Muscle of leg (tissue), 16 donors: ENCODE results near the gene PLA2G6. TPM values are rescaled to one million over a fixed set of nuclear protein-coding genes. Genes with fewer than 3 reads are reported as not detected.
A peak's percentile ranks its signal among the peaks of the same experiment; 100 is the strongest.

Experiments used
- DNase-seq: peaks from one replicate; pipeline ENCODE4 v3.0.0; 2013
- H3K27ac ChIP-seq: one replicate; pipeline ENCODE4 v1.5.1; 2013; ENCODE audit warnings: mild to moderate bottlenecking, low read length, control low read depth
- H3K27me3 ChIP-seq: one replicate; pipeline ENCODE4 v1.6.1; 2013; ENCODE audit warnings: low read length; ENCODE audit not compliant: control insufficient read depth, insufficient read depth
- H3K36me3 ChIP-seq: one replicate; pipeline ENCODE4 v1.6.1; 2013; ENCODE audit warnings: low read length; ENCODE audit not compliant: control insufficient read depth, insufficient read depth
- H3K4me1 ChIP-seq: one replicate; pipeline ENCODE4 v1.6.1; 2013; ENCODE audit warnings: low read length; ENCODE audit not compliant: control insufficient read depth, insufficient read depth
- H3K4me3 ChIP-seq: one replicate; pipeline ENCODE4 v1.5.1; 2013; ENCODE audit warnings: low read length, control low read depth
- H3K9me3 ChIP-seq: replicated peaks from 2 replicates; pipeline ENCODE4 v1.6.1; 2013; ENCODE audit warnings: low read depth, low read length; ENCODE audit not compliant: control insufficient read depth
- WGBS: methylation state at CpG from one replicate; pipeline ENCODE4 v1.1.5; 2013; ENCODE audit warnings: missing lambda C conversion rate; ENCODE audit not compliant: insufficient coverage; 5-methylcytosine and 5-hydroxymethylcytosine counted together
- long read RNA-seq, 11 donors: transcript quantifications; one replicate each; lab custom pipeline, GENCODE V29; 2026
- polyA plus RNA-seq, 8 donors: library from polyadenylated mRNA; unstranded; fragments of 120-200 nt; gene quantifications; one replicate each; pipeline versions ENCODE4 v1.2.1 to v1.2.3, GENCODE V29; 2013; ENCODE audit warnings: inconsistent platforms in 1 of 8, low replicate concordance in 1 of 8; ENCODE audit not compliant: insufficient read length in 8 of 8, insufficient read depth in 1 of 8
- total RNA-seq: library from RNA; stranded (reverse); fragments of 120-200 nt; gene quantifications from one replicate; pipeline ENCODE4 v1.2.4, GENCODE V29; 2013

PLA2G6 gene, protein sequence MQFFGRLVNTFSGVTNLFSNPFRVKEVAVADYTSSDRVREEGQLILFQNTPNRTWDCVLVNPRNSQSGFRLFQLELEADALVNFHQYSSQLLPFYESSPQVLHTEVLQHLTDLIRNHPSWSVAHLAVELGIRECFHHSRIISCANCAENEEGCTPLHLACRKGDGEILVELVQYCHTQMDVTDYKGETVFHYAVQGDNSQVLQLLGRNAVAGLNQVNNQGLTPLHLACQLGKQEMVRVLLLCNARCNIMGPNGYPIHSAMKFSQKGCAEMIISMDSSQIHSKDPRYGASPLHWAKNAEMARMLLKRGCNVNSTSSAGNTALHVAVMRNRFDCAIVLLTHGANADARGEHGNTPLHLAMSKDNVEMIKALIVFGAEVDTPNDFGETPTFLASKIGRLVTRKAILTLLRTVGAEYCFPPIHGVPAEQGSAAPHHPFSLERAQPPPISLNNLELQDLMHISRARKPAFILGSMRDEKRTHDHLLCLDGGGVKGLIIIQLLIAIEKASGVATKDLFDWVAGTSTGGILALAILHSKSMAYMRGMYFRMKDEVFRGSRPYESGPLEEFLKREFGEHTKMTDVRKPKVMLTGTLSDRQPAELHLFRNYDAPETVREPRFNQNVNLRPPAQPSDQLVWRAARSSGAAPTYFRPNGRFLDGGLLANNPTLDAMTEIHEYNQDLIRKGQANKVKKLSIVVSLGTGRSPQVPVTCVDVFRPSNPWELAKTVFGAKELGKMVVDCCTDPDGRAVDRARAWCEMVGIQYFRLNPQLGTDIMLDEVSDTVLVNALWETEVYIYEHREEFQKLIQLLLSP
- total RNA-seq (10.1 TPM), polyA plus RNA-seq (10 to 100 TPM in 4 of 8 donors, 1 to 10 TPM in 4; 6.3 to 14.2 (median 10.5) TPM)
- long read RNA-seq, donor 1 = 0 reads
- long read RNA-seq, donor 2 = 0 reads
- long read RNA-seq, donor 3 = 0 reads
- long read RNA-seq, donor 4 = 0 reads
- long read RNA-seq, donor 5, partial matches to known transcripts = 0 of 1 reads
- long read RNA-seq, donor 5, other reads (novel, unspliced or antisense) = 0 of 1 reads
- long read RNA-seq, donor 6 = 0 reads
- long read RNA-seq, donor 7 = 0 reads
- long read RNA-seq, donor 8, partial matches to known transcripts = 0 of 1 reads
- long read RNA-seq, donor 8, other reads (novel, unspliced or antisense) = 0 of 1 reads
- long read RNA-seq, donor 9 = 0 reads
- long read RNA-seq, donor 10 = 0 reads
- long read RNA-seq, donor 11 = 0 reads

DNA sequence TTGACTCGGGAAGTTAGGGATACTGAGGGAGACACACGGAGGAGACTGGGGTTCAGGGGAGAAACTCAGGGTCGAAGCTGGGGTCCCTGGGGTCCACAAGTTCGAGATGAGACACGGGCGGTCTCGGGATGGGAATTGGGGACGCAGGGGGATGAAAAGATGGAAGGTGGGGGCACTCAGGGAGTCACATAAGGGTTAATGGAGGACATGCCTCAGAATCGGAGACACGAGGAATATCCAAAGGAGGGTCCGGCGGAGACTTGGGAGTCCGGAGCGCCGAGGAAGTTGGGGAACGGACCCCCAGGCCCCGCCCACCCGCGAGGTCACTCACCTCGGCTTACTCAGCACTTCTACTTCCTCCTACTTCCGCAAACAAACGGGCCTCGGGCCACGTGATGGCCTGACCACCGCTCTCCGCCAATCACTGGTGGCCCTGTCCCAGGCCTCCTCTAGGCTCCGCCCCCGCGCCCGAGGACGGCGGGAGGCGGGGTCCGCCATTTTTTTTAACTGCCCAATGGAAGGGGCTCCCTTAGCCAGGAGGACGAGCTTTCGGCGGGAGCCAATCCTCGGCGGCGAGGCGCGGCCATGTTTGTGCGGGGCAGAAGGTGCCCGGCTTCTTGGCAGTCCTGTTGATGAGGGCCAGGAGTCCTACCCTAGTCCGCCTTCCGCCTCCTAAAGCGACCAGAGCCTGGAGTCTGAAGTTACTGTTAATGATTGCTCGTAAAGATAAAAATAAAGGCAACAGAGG is at the start of gene PLA2G6:
TSS of gene PLA2G6 (minus strand) at position 378 of the 748 bp plus-strand sequence. CDS start 12,404 bp downstream, outside the sequence.
- Histone ChIP-seq H3K4me3 (peak within 1 kb of the TSS; percentile 79), H3K4me1 (peaks cover 27% of the 10 kb centered on the region), H3K27me3 (no peaks in the 10 kb centered on the region), H3K27ac (peak within 1 kb of the TSS; percentile 95), H3K36me3 (no peaks in the 10 kb centered on the region), H3K9me3 (no peaks in the 10 kb centered on the region)
- WGBS = 0% methylated on average over 47 of the region's 48 CpGs
- peak; percentile 100 for DNase-seq

DNA sequence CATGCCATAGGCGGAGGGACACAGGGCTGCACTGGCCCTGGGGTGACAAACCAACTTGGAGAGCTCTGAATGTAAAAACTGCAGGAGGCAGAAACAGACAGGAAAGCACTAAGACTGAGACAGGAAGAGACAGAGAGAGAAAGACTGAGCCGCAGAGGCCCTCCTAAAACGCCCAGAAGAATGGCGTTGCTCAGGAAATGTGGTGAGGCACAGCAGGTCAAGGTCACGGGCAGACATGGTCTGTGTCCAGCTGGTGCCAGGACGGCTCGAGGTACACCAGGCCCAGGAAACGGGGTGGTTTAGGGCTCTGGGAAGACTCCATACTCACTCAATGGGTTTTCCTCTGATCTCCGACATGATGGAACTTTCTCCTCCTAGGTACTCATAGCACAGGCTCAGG is 49.3 kb upstream of the PLA2G6 start:
- no peak for DNase-seq
- WGBS = 87% methylated on average over 7 of the region's 9 CpGs
- Histone ChIP-seq H3K4me3 (no peak overlapping the region), H3K36me3 (peaks cover 90% of the 10 kb centered on the region), H3K27me3 (no peaks in the 10 kb centered on the region), H3K4me1 (peaks cover 34% of the 10 kb centered on the region), H3K9me3 (no peaks in the 10 kb centered on the region), H3K27ac (no peak overlapping the region)

DNA sequence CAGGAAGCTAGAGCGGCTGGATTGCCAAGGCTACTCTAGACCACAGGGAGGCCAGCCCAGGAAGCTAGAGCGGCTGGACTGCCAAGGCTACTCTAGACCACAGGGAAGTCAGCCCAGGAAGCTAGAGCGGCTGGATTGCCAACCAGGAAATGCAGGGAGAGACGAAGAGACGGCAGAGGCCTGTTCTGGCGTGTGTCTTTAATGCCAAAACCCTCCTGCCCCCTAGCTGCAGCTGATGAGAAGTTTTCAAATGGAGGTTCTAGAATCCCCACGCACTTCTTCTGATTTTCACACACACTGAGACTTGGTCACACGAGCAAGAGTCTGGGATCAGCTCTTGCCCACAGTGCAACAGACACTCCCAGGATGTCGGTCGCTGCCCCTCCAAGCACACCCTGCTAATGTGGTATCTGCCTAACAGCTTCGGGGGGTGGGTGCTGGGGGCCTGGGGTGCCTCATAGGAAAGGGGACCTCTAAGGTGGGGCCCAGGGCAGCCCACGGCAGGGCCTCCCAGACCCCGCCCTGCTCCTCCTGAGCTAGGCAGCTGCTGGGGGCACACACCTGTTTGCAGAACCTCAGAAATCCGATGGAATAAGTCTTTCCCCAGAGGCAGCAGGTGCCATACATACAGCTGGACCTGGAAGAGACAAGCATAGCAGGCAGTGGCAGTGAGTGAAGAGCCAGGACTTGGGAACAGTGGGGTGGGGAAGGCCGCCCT is 48.6 kb upstream of the PLA2G6 start:
- no peaks in the 10 kb centered on the region for H3K27me3 ChIP-seq
- H3K9me3 ChIP-seq = no peaks in the 10 kb centered on the region
- no peak overlapping the region for H3K27ac ChIP-seq
- WGBS = 79% methylated on average over 9 of the region's 15 CpGs
- peaks cover 91% of the 10 kb centered on the region for H3K36me3 ChIP-seq
- peaks cover 34% of the 10 kb centered on the region for H3K4me1 ChIP-seq
- DNase-seq = peak; percentile 65
- H3K4me3 ChIP-seq = no peak overlapping the region

DNA sequence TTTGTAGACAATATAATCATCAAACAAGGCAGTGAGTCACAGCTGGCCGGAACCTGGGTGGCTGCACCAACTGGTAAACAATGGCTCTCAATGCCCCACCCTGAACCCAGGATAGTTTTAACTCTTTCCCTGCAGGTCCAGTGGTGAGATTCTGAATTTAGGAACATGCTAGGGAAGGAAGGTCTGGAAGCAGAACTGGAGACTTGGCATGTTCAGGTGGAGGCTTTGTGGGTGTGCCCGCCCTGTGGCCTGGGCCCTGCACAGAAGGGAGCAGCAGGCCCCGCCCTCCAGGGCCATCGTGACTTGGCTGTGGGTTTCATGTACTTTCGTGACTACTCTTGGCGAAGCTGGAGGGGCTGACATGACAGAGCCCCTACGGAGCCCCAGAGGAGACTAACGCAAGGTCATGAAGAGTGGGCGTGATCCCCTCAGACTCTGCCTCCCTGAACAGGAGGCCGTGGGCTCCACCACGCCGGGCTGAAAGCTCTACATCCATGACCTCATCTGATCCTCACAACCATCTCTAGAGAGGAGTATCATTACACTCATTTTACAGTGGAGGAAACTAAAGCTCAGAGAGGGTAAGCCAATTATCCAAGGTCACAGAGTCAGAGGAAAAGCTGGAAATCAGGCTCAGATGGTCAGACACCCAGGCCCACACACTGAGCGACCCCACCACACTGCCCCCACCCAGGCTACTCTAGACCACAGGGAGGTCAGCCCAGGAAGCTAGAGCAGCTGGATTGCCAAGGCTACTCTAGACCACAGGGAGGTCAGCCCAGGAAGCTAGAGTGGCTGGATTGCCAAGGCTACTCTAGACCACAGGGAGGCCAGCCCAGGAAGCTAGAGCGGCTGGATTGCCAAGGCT is 47.5 kb upstream of the PLA2G6 start:
- no peaks in the 10 kb centered on the region for H3K9me3 ChIP-seq
- peaks cover 90% of the 10 kb centered on the region for H3K36me3 ChIP-seq
- H3K27me3 ChIP-seq = no peaks in the 10 kb centered on the region
- H3K4me3 ChIP-seq = no peak overlapping the region
- H3K4me1 ChIP-seq = peaks cover 34% of the 10 kb centered on the region
- H3K27ac ChIP-seq = peak overlapping the region; percentile 88
- DNase-seq = peak; percentile 77
- WGBS = 34% methylated on average over 7 of the region's 14 CpGs

DNA sequence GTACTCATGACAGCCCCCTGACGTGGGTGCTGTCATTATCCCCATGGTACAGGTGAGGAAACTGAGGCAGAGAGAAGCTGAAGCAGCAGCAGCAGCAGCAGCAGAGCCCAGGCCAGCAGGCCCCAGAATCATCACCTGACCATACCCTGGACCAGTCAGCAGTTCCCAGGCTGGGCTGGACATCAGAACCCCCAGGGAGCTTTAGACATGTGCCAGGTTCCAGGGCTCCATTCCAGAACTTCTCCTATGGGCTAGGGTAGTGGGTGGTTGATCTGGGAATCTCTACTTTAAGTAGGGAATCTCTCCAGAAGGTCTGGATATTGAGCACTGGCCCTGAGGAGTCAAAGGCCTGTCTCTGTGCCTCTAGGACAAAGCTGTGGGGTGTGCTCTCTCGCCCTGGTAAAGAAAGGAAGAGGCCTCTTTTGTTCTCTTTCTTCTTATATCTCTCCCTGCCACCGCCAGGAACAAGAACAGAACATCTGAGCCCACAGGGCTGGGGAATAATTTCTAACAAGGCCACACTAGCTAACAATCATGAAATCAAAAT is 46.8 kb upstream of the PLA2G6 start:
- WGBS = 60% methylated on average over 2 of the region's 3 CpGs
- no peak for DNase-seq
- H3K4me3 ChIP-seq = no peak overlapping the region

DNA sequence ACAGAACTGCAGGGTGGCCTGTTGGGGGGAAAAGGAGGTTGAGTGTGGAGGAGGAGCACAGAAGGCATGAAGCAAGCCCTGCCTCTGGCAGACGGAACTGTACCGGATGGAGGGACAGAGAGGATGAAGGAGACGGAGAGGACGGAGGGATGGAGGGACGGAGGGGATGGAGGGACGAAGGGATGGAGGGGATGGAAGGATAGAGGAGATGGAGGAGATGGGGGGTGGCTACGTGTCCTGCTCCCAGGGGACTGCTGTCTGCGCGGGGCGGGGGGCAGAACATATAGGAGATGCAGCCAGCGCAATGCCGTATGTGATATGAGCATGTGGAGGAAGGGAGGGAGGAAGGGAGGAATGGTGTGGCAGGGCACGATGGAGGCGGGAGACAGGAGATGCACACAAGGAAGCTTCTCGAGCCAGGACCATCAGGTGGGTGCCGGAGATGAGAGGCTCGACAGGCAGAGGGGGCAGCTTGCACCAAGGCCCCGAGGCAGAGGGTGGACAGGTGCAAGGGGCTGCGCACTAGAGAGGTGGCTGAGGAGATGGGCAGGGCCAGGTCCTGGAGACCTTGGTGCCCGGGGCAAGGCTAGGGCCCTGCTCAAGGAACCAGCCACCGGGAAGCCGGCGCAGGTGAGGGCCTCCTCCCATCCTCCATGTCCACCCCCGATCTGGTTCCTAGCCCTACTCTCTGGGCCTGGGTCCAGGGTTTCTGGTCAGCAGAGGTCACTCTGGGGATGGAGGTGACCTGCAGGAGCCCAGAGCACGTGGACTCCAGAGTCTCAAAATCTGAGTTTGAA is 45.4 kb upstream of the PLA2G6 start:
- Histone ChIP-seq H3K27me3 (no peaks in the 10 kb centered on the region), H3K4me3 (no peak overlapping the region), H3K27ac (no peak overlapping the region), H3K36me3 (peaks cover 91% of the 10 kb centered on the region), H3K9me3 (no peaks in the 10 kb centered on the region), H3K4me1 (peaks cover 36% of the 10 kb centered on the region)
- 84% methylated on average over 24 of the region's 25 CpGs for WGBS
- no peak for DNase-seq

More for the DNA sequence above, 46.8 kb upstream of the PLA2G6 start:
- no peaks in the 10 kb centered on the region for H3K9me3 ChIP-seq
- peaks cover 33% of the 10 kb centered on the region for H3K4me1 ChIP-seq
- H3K36me3 ChIP-seq = peaks cover 92% of the 10 kb centered on the region
- peak overlapping the region; percentile 88 for H3K27ac ChIP-seq
- no peaks in the 10 kb centered on the region for H3K27me3 ChIP-seq

DNA sequence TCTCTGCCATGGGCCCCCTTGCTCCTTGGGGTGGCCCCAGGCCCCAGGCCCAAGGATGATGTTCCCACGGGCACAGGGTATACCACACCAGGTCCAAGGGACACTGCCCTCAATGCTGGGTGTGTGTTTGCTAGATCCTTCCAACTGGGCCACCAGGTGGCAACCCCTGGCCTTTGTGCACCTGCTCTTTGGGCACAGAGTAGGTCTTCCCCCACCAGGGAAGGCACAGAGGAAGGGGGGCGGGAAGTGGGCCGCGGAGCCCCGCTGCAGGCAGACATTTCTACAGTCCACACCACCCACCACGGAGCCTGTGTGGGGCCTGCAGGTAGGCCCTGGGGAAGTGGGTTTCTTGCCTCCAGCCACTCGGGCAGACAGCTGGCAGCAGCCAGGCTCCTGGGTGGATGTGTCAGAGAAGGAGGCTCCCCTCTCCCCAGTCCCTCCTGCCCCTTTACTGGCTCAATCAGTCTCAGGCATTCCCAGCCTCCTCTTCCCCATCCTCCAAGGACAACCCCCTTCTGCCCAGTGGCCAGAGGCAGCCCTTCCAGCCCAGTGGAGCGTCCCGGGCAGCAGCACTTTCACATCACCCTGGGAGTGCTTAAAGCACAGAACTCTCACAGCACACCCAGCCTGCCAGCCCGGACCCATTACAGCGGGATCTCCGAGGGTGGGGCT is 41.8 kb upstream of the PLA2G6 start:
- Histone ChIP-seq H3K4me3 (no peak overlapping the region), H3K9me3 (no peaks in the 10 kb centered on the region), H3K36me3 (peaks cover 83% of the 10 kb centered on the region), H3K27ac (no peak overlapping the region), H3K27me3 (no peaks in the 10 kb centered on the region), H3K4me1 (peaks cover 41% of the 10 kb centered on the region)
- no peak for DNase-seq
- 69% methylated on average over 4 of the region's 12 CpGs for WGBS
